ENCODE data around the gene MARCHF10.

DNA sequence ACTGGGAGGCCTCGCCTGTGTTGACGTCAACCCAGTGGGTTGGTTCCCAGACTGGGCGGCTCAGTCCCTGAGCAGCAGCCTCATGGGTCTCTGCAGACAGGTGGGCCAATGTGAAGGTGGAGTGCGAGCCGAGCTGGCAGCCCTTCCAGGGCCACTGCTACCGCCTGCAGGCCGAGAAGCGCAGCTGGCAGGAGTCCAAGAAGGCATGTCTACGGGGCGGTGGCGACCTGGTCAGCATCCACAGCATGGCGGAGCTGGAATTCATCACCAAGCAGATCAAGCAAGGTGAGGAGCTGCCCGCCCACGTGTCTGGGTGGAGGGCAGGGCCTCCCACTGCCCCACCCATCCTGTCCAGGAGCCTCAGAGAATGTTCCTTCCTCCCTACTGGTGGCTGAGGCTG lies 136.6 kb downstream of the MARCHF10 start:
- TF ChIP-seq, protein P1, sequence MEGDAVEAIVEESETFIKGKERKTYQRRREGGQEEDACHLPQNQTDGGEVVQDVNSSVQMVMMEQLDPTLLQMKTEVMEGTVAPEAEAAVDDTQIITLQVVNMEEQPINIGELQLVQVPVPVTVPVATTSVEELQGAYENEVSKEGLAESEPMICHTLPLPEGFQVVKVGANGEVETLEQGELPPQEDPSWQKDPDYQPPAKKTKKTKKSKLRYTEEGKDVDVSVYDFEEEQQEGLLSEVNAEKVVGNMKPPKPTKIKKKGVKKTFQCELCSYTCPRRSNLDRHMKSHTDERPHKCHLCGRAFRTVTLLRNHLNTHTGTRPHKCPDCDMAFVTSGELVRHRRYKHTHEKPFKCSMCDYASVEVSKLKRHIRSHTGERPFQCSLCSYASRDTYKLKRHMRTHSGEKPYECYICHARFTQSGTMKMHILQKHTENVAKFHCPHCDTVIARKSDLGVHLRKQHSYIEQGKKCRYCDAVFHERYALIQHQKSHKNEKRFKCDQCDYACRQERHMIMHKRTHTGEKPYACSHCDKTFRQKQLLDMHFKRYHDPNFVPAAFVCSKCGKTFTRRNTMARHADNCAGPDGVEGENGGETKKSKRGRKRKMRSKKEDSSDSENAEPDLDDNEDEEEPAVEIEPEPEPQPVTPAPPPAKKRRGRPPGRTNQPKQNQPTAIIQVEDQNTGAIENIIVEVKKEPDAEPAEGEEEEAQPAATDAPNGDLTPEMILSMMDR (IDR thresholded peaks at IDR 0.05; ENCODE audit: extremely low read depth in 1 of 2, insufficient read depth in 1 of 2, low read depth in 1 of 2, low read length in 2 of 2): no peak
- TF ChIP-seq POLR2AphosphoS5 (IDR thresholded peaks at IDR 0.05; ENCODE audit: insufficient read depth, low read depth, low read length) (no peak), POLR2A (IDR thresholded peaks at IDR 0.05; ENCODE audit: low read depth, low read length) (no peak), EZH2 (IDR thresholded peaks at IDR 0.05; ENCODE audit: borderline replicate concordance, low read depth, low read length, severe bottlenecking) (no peak), MYC (IDR thresholded peaks at IDR 0.05; ENCODE audit: low read depth, low read length) (no peak), JUN (IDR thresholded peaks at IDR 0.05; ENCODE audit: borderline replicate concordance, insufficient read depth, insufficient read length, low read depth) (no peak), GATA2 (IDR thresholded peaks at IDR 0.05; ENCODE audit: insufficient read depth, insufficient read length, low read depth, low read length) (no peak)
